Activated CD8-positive, alpha-beta memory T cell treated with anti-CD3 and anti-CD28 coated beads for 1 hour (primary cell): ENCODE measurements around the gene FREM3.
"Not testable (repeated sequence)": the region's sequence is repeated elsewhere in the genome, so short reads cannot be mapped to it uniquely, and the experiment has no call there.

Source experiments
- DNase-seq, 2 donors: peaks; one replicate each; pipeline ENCODE4 v3.0.0-alpha.2; 2020; ENCODE audit warnings: low read depth in 1 of 2; ENCODE audit errors: extremely low read depth in 1 of 2

FREM3 gene

DNA sequence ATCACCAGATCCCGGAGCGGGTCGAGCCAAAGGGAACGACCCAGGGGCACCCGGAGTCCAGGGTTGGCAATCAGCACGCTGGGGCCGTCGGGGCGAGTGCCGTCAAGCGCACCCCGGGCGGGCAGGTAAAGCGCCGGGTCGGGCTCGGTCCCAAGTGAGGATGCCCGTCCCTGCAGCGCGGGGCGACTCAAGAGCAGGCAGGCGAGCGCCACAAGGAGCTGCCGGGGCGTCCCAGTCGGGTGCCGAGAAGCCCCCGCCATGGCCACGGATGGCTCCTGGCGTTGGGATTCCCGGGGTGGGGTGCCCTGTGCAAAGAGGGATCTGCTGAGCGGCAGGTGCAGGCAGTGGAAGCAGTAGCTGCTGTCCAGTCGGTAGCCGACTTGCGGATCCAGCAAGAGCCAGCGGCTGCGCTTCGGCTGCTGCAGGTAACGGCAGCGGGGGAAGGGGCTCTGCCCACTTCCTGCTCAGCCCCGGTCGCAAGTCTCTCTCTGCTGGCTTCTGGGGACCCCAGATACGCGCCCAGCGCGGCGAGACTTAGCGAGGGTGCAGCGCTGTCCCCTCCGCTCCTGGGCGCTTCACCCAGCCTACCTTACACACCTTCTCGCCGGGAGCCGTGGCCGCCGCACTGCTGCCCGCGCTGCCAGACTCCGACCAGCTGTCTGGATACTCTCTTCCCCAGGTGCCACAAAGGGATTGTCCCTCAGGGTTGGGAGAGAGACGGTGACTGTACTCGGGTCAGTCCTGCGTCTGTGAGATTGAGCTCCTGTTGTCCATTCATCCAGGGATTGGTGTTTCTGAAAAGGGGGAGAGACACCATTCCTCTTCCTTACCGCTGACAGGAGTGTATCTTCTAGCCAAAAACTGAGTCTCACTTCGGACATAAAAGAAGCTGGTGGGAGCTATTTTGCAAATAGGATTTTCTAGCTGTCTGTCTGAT lies at the start of gene FREM3:
Gene FREM3 (minus strand): TSS at position 260 of the 937 bp plus-strand sequence. CDS start 0 bp downstream, at position 260.
- DNase-seq, result no peak

DNA sequence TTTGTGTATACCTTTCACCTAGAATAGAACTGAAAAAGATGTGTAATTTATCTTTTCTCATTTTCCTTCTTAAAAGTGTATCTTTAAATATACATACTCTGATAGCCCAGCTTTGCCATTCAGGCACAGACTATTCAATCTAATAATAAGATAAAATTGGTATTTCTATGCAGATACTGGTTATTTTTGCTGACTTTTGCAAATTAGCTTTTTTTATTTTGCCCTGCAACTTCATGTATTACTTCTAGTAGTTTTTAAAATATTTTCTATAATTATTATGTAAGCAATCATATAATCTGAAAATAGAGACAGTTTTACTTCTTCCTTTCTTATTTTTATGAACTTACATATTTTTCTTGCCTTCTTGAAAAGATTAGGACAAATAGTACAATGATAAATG lies 45.4 kb upstream of the FREM3 start:
- DNase-seq, result no peak

DNA sequence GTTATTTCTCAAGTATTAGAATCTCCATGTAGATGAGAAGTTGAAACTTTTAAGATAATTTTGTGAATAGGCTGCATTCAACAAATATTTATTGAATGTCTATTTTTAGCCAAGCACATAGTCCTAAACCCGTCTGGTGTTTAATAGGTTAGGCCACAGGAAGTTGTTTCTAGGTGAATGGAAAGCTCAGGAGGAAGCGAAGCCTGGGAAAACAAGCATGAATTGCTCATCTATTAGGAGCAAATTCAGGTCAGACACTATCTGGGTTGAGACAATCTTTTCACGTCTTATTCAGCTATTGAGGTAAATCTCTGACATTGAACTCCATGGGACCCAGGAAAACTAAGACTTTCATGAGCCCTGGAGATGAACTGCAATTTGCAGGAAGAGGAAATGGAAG lies 43.1 kb upstream of the FREM3 start:
- DNase-seq, result no peak

DNA sequence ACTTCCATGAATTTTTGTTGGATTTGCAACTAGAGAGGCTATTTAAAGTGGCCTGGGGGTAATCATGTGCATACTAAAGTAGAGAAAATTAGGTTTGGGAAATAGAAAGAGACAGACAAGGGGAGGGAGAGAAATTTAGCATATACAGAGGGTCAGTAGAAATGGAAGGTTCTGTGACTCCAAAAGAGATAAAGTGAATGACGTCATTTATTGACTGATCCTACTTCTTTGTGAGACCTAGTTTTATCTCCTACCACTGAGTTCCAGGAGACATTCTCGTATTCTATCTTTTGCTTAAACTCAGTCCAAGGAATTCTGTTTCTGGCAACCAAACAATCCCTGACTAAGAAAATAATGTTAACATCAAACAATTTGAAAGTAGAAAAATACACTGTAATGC lies 42.4 kb upstream of the FREM3 start:
- DNase-seq, result no peak

DNA sequence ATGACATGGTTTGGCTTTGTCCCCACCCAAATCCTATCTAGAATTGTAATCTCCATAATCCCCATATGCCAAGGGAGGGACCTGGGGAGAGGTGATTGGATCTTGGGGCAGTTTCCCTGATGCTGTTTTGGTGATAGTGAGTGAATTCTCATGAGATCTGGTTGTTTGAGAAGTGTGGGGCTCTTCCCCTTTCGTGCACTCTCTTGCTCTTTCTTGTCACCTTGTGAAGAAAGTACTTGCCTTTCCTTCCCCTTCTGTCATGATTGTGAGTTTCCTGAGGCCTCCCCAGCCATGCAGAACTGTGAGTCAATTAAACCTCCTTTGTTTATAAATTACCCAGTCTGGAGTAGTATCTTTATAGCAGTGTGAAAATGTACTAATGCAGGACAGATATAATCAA lies 36.4 kb upstream of the FREM3 start:
- DNase-seq, result no peak

GRCh38 chr4:143736061-143736460 lies 35.6 kb upstream of the FREM3 start:
- DNase-seq, result not testable (repeated sequence)

GRCh38 chr4:143728166-143728565 lies 27.7 kb upstream of the FREM3 start:
- DNase-seq, result no peak

DNA sequence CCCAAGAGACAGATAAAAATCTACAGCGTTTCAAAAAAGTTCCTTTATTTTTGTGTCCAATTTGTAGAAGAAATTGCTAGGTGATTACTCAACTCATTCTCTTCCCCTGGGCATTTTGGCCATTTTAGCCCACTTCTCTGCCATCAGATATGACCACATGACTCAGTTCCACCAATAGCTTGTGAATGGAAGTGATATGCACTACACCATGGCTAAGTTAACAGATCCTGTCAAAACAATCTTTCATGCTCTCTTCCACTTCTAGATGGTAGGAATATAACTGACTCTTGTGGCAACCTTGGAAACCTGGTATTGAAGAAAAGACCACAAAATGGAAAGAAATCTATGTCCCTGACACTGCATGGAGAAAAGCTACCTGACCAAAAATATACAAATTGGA lies 26.2 kb upstream of the FREM3 start:
- DNase-seq, result no peak

DNA sequence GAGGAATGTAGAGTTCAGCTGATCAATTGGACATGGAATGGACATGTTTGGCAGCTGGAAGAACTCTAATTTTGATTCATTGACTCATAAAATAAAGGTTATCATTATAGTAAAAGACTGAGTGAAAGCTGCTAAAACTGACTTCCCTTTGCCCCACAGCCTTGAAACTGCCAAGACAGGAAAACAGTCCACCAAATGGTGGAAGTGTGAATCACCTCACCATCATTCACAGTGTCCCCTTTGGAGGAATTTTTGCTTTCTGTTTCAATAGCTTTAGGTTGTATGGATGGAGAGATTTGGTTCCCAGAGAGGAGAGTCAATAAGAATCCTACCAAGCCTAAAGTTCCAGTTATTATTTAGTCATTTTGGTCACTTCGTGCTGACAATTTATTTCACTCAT lies 20.8 kb upstream of the FREM3 start:
- DNase-seq, result no peak

DNA sequence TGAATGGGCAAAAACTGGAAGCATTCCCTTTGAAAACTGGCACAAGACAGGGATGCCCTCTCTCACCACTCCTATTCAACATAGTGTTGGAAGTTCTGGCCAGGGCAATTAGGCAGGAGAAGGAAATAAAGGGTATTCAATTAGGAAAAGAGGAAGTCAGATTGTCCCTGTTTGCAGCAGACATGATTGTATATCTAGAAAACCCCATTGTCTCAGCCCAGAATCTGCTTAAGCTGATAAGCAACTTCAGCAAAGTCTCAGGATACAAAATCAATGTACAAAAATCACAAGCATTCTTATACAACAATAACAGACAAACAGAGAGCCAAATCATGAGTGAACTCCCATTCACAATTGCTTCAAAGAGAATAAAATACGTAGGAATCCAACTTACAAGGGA lies 18.3 kb upstream of the FREM3 start:
- not testable (repeated sequence) for DNase-seq

DNA sequence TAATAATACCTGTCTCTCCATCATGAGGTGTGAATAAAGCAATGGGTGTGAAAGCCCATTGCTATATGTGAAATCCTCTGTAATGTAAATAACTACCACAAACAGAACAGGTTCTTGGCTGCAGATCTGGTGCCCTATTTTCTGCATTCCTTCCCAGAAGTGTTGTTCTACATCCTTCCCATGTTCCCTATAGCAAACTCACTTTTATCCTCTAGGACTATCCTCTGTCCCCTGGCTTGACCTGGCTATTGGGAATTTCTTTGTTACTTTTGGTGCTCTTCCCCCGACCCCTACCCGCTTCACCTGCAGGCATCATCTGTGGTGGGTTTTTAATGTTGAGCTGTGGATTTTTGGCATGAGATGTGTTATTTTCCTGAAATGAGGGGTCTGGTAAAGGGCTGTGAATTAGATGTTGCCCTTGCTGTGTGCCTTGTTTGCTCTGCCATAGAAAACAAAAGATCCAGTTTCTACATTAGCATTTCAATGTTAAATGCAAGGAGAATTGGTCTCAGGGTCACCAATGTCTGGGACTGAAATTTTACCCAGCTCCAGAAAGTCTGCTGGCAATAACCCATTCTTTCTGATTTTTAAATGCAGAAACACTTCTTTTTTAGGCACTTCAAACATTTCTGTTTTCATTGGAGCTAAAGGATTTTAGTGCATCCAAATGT lies 13.6 kb upstream of the FREM3 start:
- no peak for DNase-seq

DNA sequence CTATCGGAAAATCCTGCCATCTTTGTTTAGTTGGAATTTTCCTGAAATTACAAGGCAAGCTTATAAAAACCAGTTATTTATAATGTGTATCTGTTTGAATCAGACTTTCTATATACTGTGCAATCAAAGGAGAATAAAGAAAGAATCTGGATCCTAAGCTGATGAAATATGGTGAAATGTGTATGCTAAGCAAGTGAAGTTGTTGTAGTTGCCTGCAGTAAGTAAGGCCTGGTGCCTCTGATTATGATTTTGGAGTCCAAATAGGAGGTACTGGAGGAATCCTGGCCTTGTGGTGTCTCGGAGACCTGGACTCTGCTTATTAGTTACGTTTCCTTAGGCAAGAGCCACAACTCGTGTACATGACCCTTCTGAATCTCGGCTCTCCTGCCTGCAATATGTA lies 13.1 kb upstream of the FREM3 start:
- no peak for DNase-seq

DNA sequence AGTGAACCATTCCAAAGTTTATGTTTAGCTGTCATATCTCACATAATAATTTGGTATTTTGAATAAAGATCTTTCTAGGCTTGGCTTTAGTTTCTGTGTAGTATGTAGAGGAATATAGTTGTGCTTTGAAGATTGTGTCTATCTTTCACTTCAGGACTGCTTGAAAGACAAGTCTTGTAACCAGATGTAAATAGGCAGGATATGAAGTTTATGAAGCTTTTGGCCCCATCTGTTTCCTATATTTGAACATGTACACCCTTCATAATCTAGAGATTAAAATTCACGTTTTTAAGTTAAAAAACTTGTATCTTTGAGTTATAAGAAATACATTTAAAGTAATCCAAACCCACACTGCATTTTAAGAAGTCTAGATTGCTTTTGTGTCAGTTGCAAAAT lies 11.7 kb upstream of the FREM3 start:
- no peak for DNase-seq

GRCh38 chr4:143711543-143712154 lies 11.2 kb upstream of the FREM3 start:
- no peak for DNase-seq

GRCh38 chr4:143701365-143701764 lies 890 bp upstream of the FREM3 start:
- DNase-seq, result no peak

DNA sequence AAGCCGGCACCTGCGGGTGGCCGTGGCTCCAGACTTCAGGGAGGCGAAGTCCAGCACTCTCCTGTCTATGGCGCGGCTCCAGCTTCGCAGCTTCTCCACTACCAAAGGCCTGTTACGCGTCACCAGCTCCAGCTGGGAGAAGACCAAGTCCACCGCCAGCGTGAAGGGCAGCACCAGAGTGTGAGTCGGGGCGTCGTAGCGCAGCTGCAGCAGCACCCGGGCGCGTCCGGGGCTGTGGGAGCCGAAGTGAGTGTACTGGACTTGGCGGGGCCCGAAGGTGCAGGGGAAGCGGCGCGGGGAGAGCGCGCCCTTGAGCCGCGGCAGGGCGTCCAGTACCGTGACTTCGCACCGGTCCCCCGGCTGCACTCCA lies 444 bp downstream of the FREM3 start:
- DNase-seq, result no peak

DNA sequence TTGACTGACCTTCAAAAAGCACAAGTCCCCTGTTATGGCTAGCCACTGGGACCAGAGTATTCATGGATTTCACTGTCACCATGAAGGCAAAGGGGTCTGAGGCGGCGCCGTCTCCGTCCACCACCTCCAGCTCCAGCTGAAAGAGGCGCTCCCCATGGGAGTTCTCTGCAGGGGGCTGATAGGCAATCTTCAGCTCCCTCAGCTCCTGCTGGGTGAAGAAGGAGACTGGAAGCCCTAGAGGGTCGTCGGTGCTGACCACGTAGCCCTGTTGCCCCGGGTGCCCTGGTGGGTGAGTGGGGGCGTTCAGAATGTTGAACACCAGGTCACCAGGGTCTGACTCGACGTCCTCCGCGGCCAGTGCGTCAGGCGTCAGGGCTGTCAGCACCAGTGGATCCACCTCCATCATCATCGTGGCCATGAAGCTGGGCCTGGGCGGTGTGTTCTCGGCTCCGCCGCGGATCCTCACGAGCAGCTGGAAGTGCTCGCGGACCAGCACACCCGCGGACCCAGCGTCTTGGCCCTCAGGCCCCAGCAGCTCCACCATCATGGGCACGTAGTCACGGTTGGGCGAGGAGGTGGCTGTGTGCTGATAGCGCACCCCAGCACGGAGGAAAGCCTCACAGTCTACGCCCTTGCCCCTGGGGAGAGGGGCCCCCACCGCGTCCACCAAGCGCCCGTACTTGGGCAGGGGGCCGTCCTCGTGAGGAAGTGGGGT lies 987 bp downstream of the FREM3 start:
- no peak for DNase-seq

DNA sequence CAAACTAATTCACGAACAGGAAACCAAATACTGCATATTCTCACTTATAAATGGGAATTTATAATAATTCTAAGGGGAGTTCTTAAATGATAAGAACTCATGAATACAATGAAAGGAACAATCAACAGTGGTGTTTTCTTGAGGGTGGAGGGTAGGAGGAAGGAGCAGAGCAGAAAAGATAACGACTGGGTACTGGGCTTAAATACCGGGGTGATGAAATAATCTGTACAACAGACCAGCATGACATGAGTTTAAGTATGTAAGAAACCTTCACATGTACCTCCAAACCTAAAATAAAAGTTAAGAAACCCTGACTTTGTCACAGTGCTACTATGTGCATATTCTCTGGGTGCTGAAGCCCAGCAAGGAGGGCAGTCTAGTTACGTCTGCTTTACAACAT lies 6.6 kb downstream of the FREM3 start:
- DNase-seq, result no peak

DNA sequence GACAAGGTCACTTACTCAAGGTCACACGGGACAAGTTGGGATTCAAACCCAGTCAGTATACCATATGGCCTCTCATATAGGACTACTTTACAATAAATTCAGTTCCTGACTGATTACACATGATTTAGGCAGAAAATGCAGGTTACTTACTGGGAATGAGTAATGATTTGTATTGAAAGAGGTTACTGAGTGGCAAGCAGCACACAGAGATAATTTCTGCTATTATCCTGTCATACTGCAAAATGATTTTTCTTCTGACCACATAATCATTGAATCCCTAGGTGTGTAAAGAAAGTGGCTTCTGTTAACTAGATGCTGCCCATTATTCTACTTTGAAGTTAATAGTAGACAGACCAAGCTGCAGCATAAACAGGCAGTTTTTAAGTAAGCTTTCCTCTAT lies 8.2 kb downstream of the FREM3 start:
- no peak for DNase-seq

DNA sequence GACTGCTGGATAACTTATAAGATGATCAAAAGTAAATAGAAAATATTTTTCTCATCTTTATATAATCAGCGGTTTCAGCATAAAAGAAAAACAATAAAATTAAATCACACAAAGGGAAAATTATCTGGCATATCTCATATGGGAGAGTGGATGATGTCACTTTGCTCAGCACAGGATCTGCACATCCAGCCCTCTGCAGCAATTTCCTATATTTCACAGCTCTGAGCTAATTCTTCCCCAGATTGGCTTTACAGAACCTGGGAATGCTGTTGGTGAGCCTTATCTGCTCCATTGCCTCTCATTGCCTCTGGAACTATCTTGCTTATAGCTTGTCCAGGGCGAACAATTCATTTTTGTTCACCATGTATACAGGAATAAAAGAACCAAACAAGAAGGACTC lies 21.0 kb downstream of the FREM3 start:
- DNase-seq, result no peak

GRCh38 chr4:143673629-143674028 lies 26.8 kb downstream of the FREM3 start:
- DNase-seq, result not testable (repeated sequence)
